ENCODE measurements around the gene RNF152. TPM values are rescaled to one million over a fixed set of nuclear protein-coding genes. Genes with fewer than 3 reads are reported as not detected.
A peak's percentile ranks its signal among the peaks of the same experiment; 100 is the strongest.

Gene RNF152
- total RNA-seq, 1 experiment from 2014 or later = 2.0 TPM

DNA sequence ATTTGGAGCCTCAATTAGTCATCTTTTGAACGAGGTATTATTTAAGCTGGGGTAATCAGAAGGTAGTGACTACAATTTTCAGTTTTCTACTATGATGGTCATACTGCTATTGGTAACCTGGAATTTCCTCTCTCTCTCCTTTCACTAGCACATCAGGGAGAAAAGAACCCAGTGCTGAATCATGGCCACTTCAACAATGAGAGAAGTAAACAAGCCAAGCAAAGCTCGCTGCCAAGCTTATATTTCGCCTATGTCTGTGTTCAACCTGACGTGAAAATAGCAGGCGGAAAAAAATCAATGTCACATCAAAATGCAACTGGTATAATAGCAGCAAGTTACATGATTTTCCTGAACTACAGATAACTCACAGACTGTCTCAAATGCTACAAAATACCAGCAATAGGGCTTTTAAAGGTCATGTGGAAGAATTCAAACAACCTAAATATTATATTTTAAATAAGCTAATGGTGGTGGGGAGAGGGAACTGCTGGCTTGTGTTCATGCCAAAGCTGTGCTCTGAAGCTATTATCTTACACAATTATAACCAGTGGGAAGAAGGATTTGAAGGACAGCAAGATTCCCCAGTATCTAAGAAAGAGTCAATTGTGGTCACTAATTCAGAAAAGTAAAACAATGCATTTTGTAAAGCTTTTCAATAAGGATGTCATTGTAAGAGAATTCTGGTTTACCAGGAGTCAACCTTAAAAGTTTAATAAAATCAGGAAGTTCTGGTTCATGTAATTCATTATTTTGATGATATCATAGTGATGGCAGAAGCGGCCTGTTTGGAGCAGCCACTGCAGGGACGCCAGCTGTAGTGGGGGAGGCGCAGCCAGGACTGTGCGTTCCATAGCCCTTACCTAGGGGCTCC lies 38.0 kb downstream of the RNF152 start:
- Histone ChIP-seq H3K4me3 (ENCODE audit: low read length) (no peak overlapping the region), H3K4me1 (ENCODE audit: insufficient read depth, low read length) (no peaks in the 10 kb centered on the region), H3K79me2 (ENCODE audit: low read length) (no peaks in the 10 kb centered on the region), H4K20me1 (ENCODE audit: low read length) (no peaks in the 10 kb centered on the region), H3K4me2 (ENCODE audit: low read length) (no peak overlapping the region), H3K9ac (ENCODE audit: low read length) (no peak overlapping the region), H3K36me3 (ENCODE audit: low read depth, low read length) (no peaks in the 10 kb centered on the region), H3K9me2 (replicated peaks; ENCODE audit: low read length) (no peaks in the 10 kb centered on the region), H3K9me3 (ENCODE audit: low read length) (no peaks in the 10 kb centered on the region), H3K27me3 (ENCODE audit: low read length) (no peaks in the 10 kb centered on the region), H3K27ac (ENCODE audit: low read length) (no peak overlapping the region), H3F3A (ENCODE audit: low read length, unreplicated experiment) (no peaks in the 10 kb centered on the region), H2AFZ (ENCODE audit: low read length) (no peak overlapping the region)
- no peak for DNase-seq
- TF ChIP-seq EZH2phosphoT487 (IDR thresholded peaks at IDR 0.05; ENCODE audit: borderline replicate concordance, low read length) (no peak), EZH2 (IDR thresholded peaks at IDR 0.05; ENCODE audit: low read length, unreplicated experiment) (no peak)
- TF ChIP-seq, protein P1, sequence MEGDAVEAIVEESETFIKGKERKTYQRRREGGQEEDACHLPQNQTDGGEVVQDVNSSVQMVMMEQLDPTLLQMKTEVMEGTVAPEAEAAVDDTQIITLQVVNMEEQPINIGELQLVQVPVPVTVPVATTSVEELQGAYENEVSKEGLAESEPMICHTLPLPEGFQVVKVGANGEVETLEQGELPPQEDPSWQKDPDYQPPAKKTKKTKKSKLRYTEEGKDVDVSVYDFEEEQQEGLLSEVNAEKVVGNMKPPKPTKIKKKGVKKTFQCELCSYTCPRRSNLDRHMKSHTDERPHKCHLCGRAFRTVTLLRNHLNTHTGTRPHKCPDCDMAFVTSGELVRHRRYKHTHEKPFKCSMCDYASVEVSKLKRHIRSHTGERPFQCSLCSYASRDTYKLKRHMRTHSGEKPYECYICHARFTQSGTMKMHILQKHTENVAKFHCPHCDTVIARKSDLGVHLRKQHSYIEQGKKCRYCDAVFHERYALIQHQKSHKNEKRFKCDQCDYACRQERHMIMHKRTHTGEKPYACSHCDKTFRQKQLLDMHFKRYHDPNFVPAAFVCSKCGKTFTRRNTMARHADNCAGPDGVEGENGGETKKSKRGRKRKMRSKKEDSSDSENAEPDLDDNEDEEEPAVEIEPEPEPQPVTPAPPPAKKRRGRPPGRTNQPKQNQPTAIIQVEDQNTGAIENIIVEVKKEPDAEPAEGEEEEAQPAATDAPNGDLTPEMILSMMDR (conservative IDR thresholded peaks at IDR 0.05; ENCODE audit: low read depth, low read length) = no peak
- intact Hi-C loops (cut with micrococcal nuclease) = no loop called here
- ChIA-PET POLR2A (ENCODE audit: unreplicated experiment) (no interaction called here), CTCF (no interaction called here)
- no peak for ATAC-seq
- BruUV-seq (replicated peaks) = no TSS peak

- no peaks in the 10 kb centered on the region for H3K79me2 ChIP-seq (ENCODE audit: low read length)
- H4K20me1 ChIP-seq (ENCODE audit: low read length) = no peaks in the 10 kb centered on the region
- H3K9me3 ChIP-seq (ENCODE audit: low read length) = no peaks in the 10 kb centered on the region
- ATAC-seq (no peak), DNase-seq (no peak)
- H3K9ac ChIP-seq (ENCODE audit: low read length) = no peak overlapping the region
- H3K27ac ChIP-seq (ENCODE audit: low read length) = no peak overlapping the region
- BruUV-seq (replicated peaks) = no TSS peak
- intact Hi-C loops (cut with micrococcal nuclease) = no loop called here
- no peak overlapping the region for H3K4me3 ChIP-seq (ENCODE audit: low read length)
- no peak overlapping the region for H2AFZ ChIP-seq (ENCODE audit: low read length)
- no peaks in the 10 kb centered on the region for H3K9me2 ChIP-seq (replicated peaks; ENCODE audit: low read length)
- no peak overlapping the region for H3K4me2 ChIP-seq (ENCODE audit: low read length)
- no peaks in the 10 kb centered on the region for H3K27me3 ChIP-seq (ENCODE audit: low read length)
- CTCF ChIA-PET = no interaction called here
- TF ChIP-seq EZH2 (IDR thresholded peaks at IDR 0.05; ENCODE audit: low read length, unreplicated experiment) = no peak
- no peak for TF ChIP-seq EZH2phosphoT487 (IDR thresholded peaks at IDR 0.05; ENCODE audit: borderline replicate concordance, low read length)
- TF ChIP-seq, protein P1 (conservative IDR thresholded peaks at IDR 0.05; ENCODE audit: low read depth, low read length) = no peak
- no peaks in the 10 kb centered on the region for H3K4me1 ChIP-seq (ENCODE audit: insufficient read depth, low read length)
- H3K36me3 ChIP-seq (ENCODE audit: low read depth, low read length) = no peaks in the 10 kb centered on the region
- POLR2A ChIA-PET (ENCODE audit: unreplicated experiment) = no interaction called here
- no peaks in the 10 kb centered on the region for H3F3A ChIP-seq (ENCODE audit: low read length, unreplicated experiment)
Measured at GRCh38 chr18:61853855-61854254, 39.0 kb downstream of the RNF152 start.

DNA sequence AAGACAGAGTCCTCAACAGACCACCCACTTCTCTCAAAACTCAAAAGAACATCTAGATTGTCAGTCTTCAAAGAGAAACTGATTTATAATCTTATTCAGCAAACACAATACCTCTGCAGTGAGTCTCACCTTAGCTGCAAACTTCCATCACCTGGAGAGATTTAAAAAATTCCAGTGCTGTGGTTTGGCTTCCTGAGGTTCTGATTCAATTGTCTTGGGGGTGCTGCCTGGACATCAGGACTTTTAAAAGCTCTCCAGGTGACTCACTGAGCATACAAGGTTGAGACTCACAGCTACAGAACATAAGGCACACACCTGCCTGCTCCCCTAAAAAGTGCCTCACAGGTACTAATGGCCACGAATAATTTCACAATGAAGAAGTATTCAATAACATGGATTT lies 40.3 kb downstream of the RNF152 start:
- BruUV-seq (replicated peaks) = no TSS peak
- intact Hi-C loops (cut with micrococcal nuclease) = no loop called here
- H3K9me3 ChIP-seq (ENCODE audit: low read length) = no peaks in the 10 kb centered on the region
- H2AFZ ChIP-seq (ENCODE audit: low read length) = no peak overlapping the region
- TF ChIP-seq EZH2phosphoT487 (IDR thresholded peaks at IDR 0.05; ENCODE audit: borderline replicate concordance, low read length) = no peak
- TF ChIP-seq, protein P1 (conservative IDR thresholded peaks at IDR 0.05; ENCODE audit: low read depth, low read length) = no peak
- TF ChIP-seq EZH2 (IDR thresholded peaks at IDR 0.05; ENCODE audit: low read length, unreplicated experiment) = no peak
- H3K4me2 ChIP-seq (ENCODE audit: low read length) = no peak overlapping the region
- H3K27ac ChIP-seq (ENCODE audit: low read length) = no peak overlapping the region
- ChIA-PET POLR2A (ENCODE audit: unreplicated experiment) (no interaction called here), CTCF (interaction anchor here (0.7 kb wide), 1 partner anchor 297 kb away, joined by 3 read pairs; no protein-coding TSS in a partner anchor)
- H3K4me3 ChIP-seq (ENCODE audit: low read length) = no peak overlapping the region
- H3K79me2 ChIP-seq (ENCODE audit: low read length) = no peaks in the 10 kb centered on the region
- no peaks in the 10 kb centered on the region for H3K9me2 ChIP-seq (replicated peaks; ENCODE audit: low read length)
- H4K20me1 ChIP-seq (ENCODE audit: low read length) = no peaks in the 10 kb centered on the region
- no peaks in the 10 kb centered on the region for H3K36me3 ChIP-seq (ENCODE audit: low read depth, low read length)
- ATAC-seq = no peak
- DNase-seq = peak; percentile 38
- no peaks in the 10 kb centered on the region for H3K27me3 ChIP-seq (ENCODE audit: low read length)
- H3F3A ChIP-seq (ENCODE audit: low read length, unreplicated experiment) = no peaks in the 10 kb centered on the region
- no peak overlapping the region for H3K9ac ChIP-seq (ENCODE audit: low read length)
- no peaks in the 10 kb centered on the region for H3K4me1 ChIP-seq (ENCODE audit: insufficient read depth, low read length)

Measured in PC-3 (cell line).